Endothelial cell of umbilical vein (primary cell): ENCODE measurements around the gene SECISBP2. TPM values are rescaled to one million over a fixed set of nuclear protein-coding genes. Genes with fewer than 3 reads are reported as not detected.
"Not testable (repeated sequence)": the region's sequence is repeated elsewhere in the genome, so short reads cannot be mapped to it uniquely, and the experiment has no call there.

Experiments
- BruUV-seq: library from RNA; stranded (reverse); fragments of 400-500 nt; replicated peaks from 2 replicates; lab custom pipeline; 2021; lab: Mats Ljungman, UMichigan
- CTCF ChIA-PET: fragments of 300-600, 350-600 bp; sonication (Branson Sonifier 250); formaldehyde crosslinking; loops from one replicate; lab custom pipeline; 2021; ENCODE audit warnings: antibody characterized with exemption, inconsistent platforms; lab: Charles Lee
- POLR2A ChIA-PET: fragments of 300-600, 350-600 bp; sonication (Branson Sonifier 250); formaldehyde crosslinking; loops from one replicate; lab custom pipeline; 2021; ENCODE audit warnings: antibody characterized with exemption, inconsistent platforms; lab: Charles Lee
- DNase-seq: peaks from one replicate; pipeline ENCODE4 v3.0.0-alpha.2; 2011; ENCODE audit warnings: low read depth, low spot score
- FAIRE-seq: peaks from 2 replicates; lab custom pipeline; 2011; peaks lifted over from hg19 to GRCh38; lab: Jason Lieb, UNC
- H2AFZ ChIP-seq: 2 replicates; pipeline ENCODE4 v1.6.0; 2012; ENCODE audit warnings: low read depth, low read length, control low read depth, inconsistent platforms
- H3K27ac ChIP-seq: 2 replicates; pipeline ENCODE4 v1.5.1; 2011; ENCODE audit warnings: low read depth, mild to moderate bottlenecking, control low read depth, low read length, moderate library complexity; ENCODE audit not compliant: insufficient read depth
- H3K27me3 ChIP-seq, 2 experiments: 2 replicates each; pipeline versions ENCODE4 v1.6.0 to v1.6.1; 2011; ENCODE audit warnings: low read length in 2 of 2, mixed read lengths in 1 of 2; ENCODE audit not compliant: control insufficient read depth in 2 of 2, insufficient read depth in 2 of 2
- H3K36me3 ChIP-seq, 2 experiments: 2 replicates in 1 of 2; 3 replicates in 1 of 2; pipeline ENCODE4 v1.5.1; 2011; ENCODE audit warnings: low read length in 2 of 2, mild to moderate bottlenecking in 1 of 2, moderate library complexity in 1 of 2; ENCODE audit not compliant: control insufficient read depth in 2 of 2, insufficient read depth in 2 of 2; ENCODE audit errors: extremely low read depth in 1 of 2
- H3K4me1 ChIP-seq: 3 replicates; pipeline ENCODE4 v1.5.1; 2011; ENCODE audit warnings: mild to moderate bottlenecking, low read length; ENCODE audit not compliant: control insufficient read depth, insufficient read depth; ENCODE audit errors: extremely low read depth
- H3K4me2 ChIP-seq: 2 replicates; pipeline ENCODE4 v1.6.1; 2011; ENCODE audit warnings: low read length, control low read depth, mixed read lengths; ENCODE audit not compliant: insufficient read depth
- H3K4me3 ChIP-seq, 3 experiments: fragments of 200-600 bp in 1 of 3; sonication (generic), shearing (Covaris generic) in 1 of 3; replicated peaks in 1 of 3; 2 replicates each; pipeline ENCODE4 v1.5.1; 2011 to 2016; ENCODE audit warnings: control low read depth in 3 of 3, low read length in 3 of 3, mild to moderate bottlenecking in 2 of 3, inconsistent platforms in 1 of 3, low read depth in 1 of 3, moderate library complexity in 1 of 3; ENCODE audit not compliant: insufficient read depth in 1 of 3
- H3K79me2 ChIP-seq: 2 replicates; pipeline ENCODE4 v1.6.0; 2012; ENCODE audit warnings: low read length, inconsistent platforms; ENCODE audit not compliant: control insufficient read depth, insufficient read depth
- H3K9ac ChIP-seq: replicated peaks from 2 replicates; pipeline ENCODE3; 2011; ENCODE audit warnings: low read length, control low read depth; ENCODE audit not compliant: insufficient read depth; ENCODE audit errors: extremely low read depth
- H3K9me1 ChIP-seq: replicated peaks from 3 replicates; pipeline ENCODE4 v1.6.0; 2011; ENCODE audit warnings: mild to moderate bottlenecking, low read length; ENCODE audit not compliant: control insufficient read depth, insufficient read depth; ENCODE audit errors: extremely low read depth
- H3K9me3 ChIP-seq: replicated peaks from 2 replicates; pipeline ENCODE4 v1.5.1; 2012; ENCODE audit warnings: low read length, inconsistent platforms; ENCODE audit not compliant: control insufficient read depth, insufficient read depth
- H4K20me1 ChIP-seq: replicated peaks from 2 replicates; pipeline ENCODE3; 2011; ENCODE audit warnings: mild to moderate bottlenecking, low read length; ENCODE audit not compliant: control insufficient read depth, insufficient read depth; ENCODE audit errors: extremely low read depth
- CTCF ChIP-seq, 2 donors: IDR thresholded peaks; 1 replicate in 1 of 2; 2 replicates in 1 of 2; pipeline ENCODE4 v1.5.1; 2011; ENCODE audit warnings: low read length in 2 of 2, mild to moderate bottlenecking in 2 of 2, moderate library complexity in 2 of 2, control low read depth in 1 of 2, inconsistent platforms in 1 of 2, low read depth in 1 of 2; ENCODE audit not compliant: insufficient read depth in 1 of 2; ENCODE audit errors: extremely low read depth in 1 of 2
- dilution Hi-C: fragments of 300-500 bp; cut with MboI; formaldehyde crosslinking; loops from one replicate; pipeline ENCODE4 v1.15.0; 2019; ENCODE audit warnings: low sequenced_read_pairs; ENCODE audit not compliant: extremely low pct_ligation_motif_present
- intact Hi-C: fragments of 100-400 bp; cut with micrococcal nuclease; formaldehyde crosslinking; loops from one replicate; pipeline ENCODE4 v1.10.0; 2022
- polyA plus RNA-seq, 4 experiments: library from polyadenylated mRNA; depleted of rRNA in 3 of 4; stranded (reverse) in 3 of 4; unstranded in 1 of 4; fragments of >200 nt; gene quantifications; 2 replicates each; pipeline versions ENCODE4 v1.2.1 to v1.2.3, GENCODE V29; 2011 to 2012; ENCODE audit warnings: missing spikeins in 1 of 4
- total RNA-seq: library from RNA; stranded (reverse); gene quantifications from 2 replicates; pipeline ENCODE4 v1.2.3, GENCODE V29; 2021

The SECISBP2 gene
- total and polyA plus RNA-seq, 2 donors (not counting 3 experiments of a cell fraction or from before 2014, with no cell fraction given) = 22.7 to 36.3 TPM

GRCh38 chr9:89370593-89370992 lies 52.3 kb downstream of the SECISBP2 start:
- Histone ChIP-seq H3K9ac (no peak overlapping the region), H3K27me3 (no peaks in the 10 kb centered on the region), H4K20me1 (no peaks in the 10 kb centered on the region), H3K4me1 (no peaks in the 10 kb centered on the region), H3K79me2 (no peaks in the 10 kb centered on the region), H3K9me3 (no peaks in the 10 kb centered on the region), H3K4me2 (no peak overlapping the region), H3K36me3 (no peaks in the 10 kb centered on the region), H3K27ac (no peak overlapping the region), H2AFZ (no peak overlapping the region), H3K4me3 (no peak overlapping the region), H3K9me1 (no peaks in the 10 kb centered on the region)
- DNase-seq (no peak), FAIRE-seq (no peak)
- CTCF ChIA-PET = no interaction called here
- POLR2A ChIA-PET = no interaction called here
- dilution Hi-C loops (no loop called here), intact Hi-C loops (no loop called here)
- TF ChIP-seq CTCF (IDR thresholded peaks at IDR 0.05; ENCODE audit: extremely low read depth in 1 of 2, insufficient read depth in 1 of 2, low read depth in 1 of 2, low read length in 2 of 2) = no peak
- no TSS peak for BruUV-seq

GRCh38 chr9:89371791-89372190 lies 53.5 kb downstream of the SECISBP2 start:
- H2AFZ ChIP-seq, FAIRE-seq, H3K27me3 ChIP-seq, DNase-seq, H3K27ac ChIP-seq, H3K4me2 ChIP-seq, H3K9ac ChIP-seq, H3K4me1 ChIP-seq, H3K36me3 ChIP-seq, H3K9me3 ChIP-seq, POLR2A ChIA-PET, BruUV-seq, H3K9me1 ChIP-seq, H4K20me1 ChIP-seq, H3K79me2 ChIP-seq, intact Hi-C loops, dilution Hi-C loops, H3K4me3 ChIP-seq: not testable (repeated sequence)
- CTCF ChIA-PET = interaction anchor here (1.1 kb wide), 1 partner anchor 177 kb away, joined by 6 read pairs; no protein-coding TSS in a partner anchor
